Prostate gland (tissue), 2 donors: ENCODE measurements around the gene ADAMTS17.

ENCODE experiments used
- CTCF ChIP-seq, 4 experiments: fragments of 200-600 bp in 2 of 4; fragments of 450-650 bp in 2 of 4; sonication (generic) in 2 of 4; IDR thresholded peaks; 1 replicate in 3 of 4; 2 replicates in 1 of 4; pipeline ENCODE4 v1.5.1; 2016 to 2019; ENCODE audit warnings: antibody characterized with exemption in 4 of 4, mild to moderate bottlenecking in 2 of 4, moderate library complexity in 2 of 4
- POLR2A ChIP-seq: fragments of 450-650 bp; IDR thresholded peaks from one replicate; pipeline ENCODE4 v1.6.1; 2016; ENCODE audit warnings: antibody characterized with exemption, mild to moderate bottlenecking
- POLR2AphosphoS5 ChIP-seq: sonication (generic); formaldehyde crosslinking; IDR thresholded peaks from one replicate; pipeline ENCODE4 v1.6.1; 2017; ENCODE audit warnings: antibody characterized with exemption

DNA sequence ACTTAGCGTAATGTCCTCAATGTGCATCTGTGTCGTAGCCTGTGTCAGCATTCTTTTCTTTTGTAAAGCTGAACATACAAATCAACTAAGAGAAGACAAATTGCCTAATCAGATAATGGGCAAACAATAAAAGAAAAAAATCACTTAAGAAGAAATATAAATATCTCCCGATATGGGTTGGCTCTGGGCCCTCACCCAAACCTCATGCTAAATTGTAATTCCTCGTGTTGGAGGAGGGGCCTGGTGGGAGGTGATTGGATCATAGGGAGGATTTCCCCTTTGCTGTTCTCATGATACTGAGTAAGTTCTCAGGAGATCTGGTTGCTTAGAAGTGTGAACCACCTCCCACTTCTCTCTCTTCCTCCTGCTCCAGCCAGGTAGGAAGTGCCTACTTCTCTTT lies 323.6 kb downstream of the ADAMTS17 start:
- TF ChIP-seq CTCF (IDR thresholded peaks at IDR 0.05) (no peak), POLR2AphosphoS5 (no peak), POLR2A (no peak)
